Mammary epithelial cell (primary cell): ENCODE measurements around the gene THOC6.

Experiments
- EZH2 ChIP-seq: IDR thresholded peaks from 2 replicates; pipeline ENCODE4 v1.6.1; 2012; ENCODE audit warnings: low read length, inconsistent platforms, borderline replicate concordance
- TF ChIP-seq, protein P1 (sequence below), 2 donors: IDR thresholded peaks in 1 of 2; conservative IDR thresholded peaks in 1 of 2; 2 replicates each; pipeline ENCODE4 v1.5.1; 2011 to 2012; ENCODE audit warnings: inconsistent platforms in 2 of 2, low read length in 2 of 2, mild to moderate bottlenecking in 2 of 2, control low read depth in 1 of 2, low read depth in 1 of 2; ENCODE audit not compliant: insufficient read depth in 1 of 2; ENCODE audit errors: extremely low read depth in 1 of 2

DNA sequence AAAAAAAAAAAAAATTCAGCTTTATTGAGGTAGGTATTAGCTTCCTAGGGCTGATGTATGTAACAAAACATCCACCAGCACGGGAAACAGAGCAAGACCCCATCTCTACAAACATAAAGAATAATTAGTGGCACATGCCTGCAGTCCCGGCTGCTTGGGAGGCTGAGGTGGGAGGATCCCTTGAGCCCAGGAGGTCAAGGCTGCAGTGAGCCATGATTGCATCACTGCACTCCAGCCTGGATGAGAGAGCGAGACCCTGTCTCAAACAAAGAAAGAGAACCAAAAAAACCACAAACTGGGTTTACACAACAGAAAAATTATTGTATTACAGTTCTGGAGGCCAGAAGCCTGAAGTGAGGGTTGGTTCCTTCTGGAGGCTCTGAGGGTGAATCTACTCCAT is 18.5 kb downstream of the THOC6 start:
- no peak for TF ChIP-seq EZH2
- TF ChIP-seq, protein P1, sequence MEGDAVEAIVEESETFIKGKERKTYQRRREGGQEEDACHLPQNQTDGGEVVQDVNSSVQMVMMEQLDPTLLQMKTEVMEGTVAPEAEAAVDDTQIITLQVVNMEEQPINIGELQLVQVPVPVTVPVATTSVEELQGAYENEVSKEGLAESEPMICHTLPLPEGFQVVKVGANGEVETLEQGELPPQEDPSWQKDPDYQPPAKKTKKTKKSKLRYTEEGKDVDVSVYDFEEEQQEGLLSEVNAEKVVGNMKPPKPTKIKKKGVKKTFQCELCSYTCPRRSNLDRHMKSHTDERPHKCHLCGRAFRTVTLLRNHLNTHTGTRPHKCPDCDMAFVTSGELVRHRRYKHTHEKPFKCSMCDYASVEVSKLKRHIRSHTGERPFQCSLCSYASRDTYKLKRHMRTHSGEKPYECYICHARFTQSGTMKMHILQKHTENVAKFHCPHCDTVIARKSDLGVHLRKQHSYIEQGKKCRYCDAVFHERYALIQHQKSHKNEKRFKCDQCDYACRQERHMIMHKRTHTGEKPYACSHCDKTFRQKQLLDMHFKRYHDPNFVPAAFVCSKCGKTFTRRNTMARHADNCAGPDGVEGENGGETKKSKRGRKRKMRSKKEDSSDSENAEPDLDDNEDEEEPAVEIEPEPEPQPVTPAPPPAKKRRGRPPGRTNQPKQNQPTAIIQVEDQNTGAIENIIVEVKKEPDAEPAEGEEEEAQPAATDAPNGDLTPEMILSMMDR (conservative IDR thresholded peaks at IDR 0.05 in 1 of 2, IDR thresholded peaks at IDR 0.05 in 1 of 2; ENCODE audit: extremely low read depth in 1 of 2, insufficient read depth in 1 of 2, low read depth in 1 of 2, low read length in 2 of 2) = no peak
